AG04449 (cell line): ENCODE data around the gene FAR1.

Experiments
- CTCF ChIA-PET: fragments of 350-600 bp; formaldehyde crosslinking; extraction: SDS; loops from one replicate; lab custom pipeline; 2021; ENCODE audit warnings: antibody characterized with exemption; lab: Yijun Ruan, JAX
- POLR2A ChIA-PET: fragments of 400-600, 350-600 bp; formaldehyde crosslinking; extraction: SDS; loops from one replicate; lab custom pipeline; 2020; ENCODE audit warnings: antibody characterized with exemption, inconsistent platforms; lab: Yijun Ruan, JAX
- DNase-seq: peaks from one replicate; pipeline ENCODE4 v3.0.0-alpha.2; 2010; ENCODE audit warnings: low read depth, low spot score
- H3K4me3 ChIP-seq: 2 replicates; pipeline ENCODE4 v1.5.1; 2011; ENCODE audit warnings: low read depth, mild to moderate bottlenecking, control low read depth, low read length
- TF ChIP-seq, protein P1 (sequence below): IDR thresholded peaks from one replicate; pipeline ENCODE4 v1.5.1; 2011; ENCODE audit warnings: mild to moderate bottlenecking, moderate library complexity, low read length, control low read depth, inconsistent platforms; ENCODE audit not compliant: insufficient read depth; ENCODE audit errors: missing control alignments

The FAR1 gene

GRCh38 chr11:13778345-13778744 is 109.9 kb downstream of the FAR1 start:
- ChIA-PET POLR2A (no interaction called here), CTCF (interaction anchor here (1.0 kb wide), 1 partner anchor 14 kb away, joined by 3 read pairs; no protein-coding TSS in a partner anchor)
- no peak for DNase-seq
- TF ChIP-seq, protein P1, sequence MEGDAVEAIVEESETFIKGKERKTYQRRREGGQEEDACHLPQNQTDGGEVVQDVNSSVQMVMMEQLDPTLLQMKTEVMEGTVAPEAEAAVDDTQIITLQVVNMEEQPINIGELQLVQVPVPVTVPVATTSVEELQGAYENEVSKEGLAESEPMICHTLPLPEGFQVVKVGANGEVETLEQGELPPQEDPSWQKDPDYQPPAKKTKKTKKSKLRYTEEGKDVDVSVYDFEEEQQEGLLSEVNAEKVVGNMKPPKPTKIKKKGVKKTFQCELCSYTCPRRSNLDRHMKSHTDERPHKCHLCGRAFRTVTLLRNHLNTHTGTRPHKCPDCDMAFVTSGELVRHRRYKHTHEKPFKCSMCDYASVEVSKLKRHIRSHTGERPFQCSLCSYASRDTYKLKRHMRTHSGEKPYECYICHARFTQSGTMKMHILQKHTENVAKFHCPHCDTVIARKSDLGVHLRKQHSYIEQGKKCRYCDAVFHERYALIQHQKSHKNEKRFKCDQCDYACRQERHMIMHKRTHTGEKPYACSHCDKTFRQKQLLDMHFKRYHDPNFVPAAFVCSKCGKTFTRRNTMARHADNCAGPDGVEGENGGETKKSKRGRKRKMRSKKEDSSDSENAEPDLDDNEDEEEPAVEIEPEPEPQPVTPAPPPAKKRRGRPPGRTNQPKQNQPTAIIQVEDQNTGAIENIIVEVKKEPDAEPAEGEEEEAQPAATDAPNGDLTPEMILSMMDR: no peak
- no peak overlapping the region for H3K4me3 ChIP-seq

- CTCF ChIA-PET: no interaction called here
- POLR2A ChIA-PET: no interaction called here
- no peak overlapping the region for H3K4me3 ChIP-seq
- TF ChIP-seq, protein P1: no peak
- no peak for DNase-seq
Observed at GRCh38 chr11:13781153-13781552, 112.7 kb downstream of the FAR1 start.
